Measurements from ENCODE around the gene NQO2. TPM values are rescaled to one million over a fixed set of nuclear protein-coding genes. Genes with fewer than 3 reads are reported as not detected.

NQO2 gene
- total RNA-seq, 1 experiment from 2014 or later: 105 TPM

DNA sequence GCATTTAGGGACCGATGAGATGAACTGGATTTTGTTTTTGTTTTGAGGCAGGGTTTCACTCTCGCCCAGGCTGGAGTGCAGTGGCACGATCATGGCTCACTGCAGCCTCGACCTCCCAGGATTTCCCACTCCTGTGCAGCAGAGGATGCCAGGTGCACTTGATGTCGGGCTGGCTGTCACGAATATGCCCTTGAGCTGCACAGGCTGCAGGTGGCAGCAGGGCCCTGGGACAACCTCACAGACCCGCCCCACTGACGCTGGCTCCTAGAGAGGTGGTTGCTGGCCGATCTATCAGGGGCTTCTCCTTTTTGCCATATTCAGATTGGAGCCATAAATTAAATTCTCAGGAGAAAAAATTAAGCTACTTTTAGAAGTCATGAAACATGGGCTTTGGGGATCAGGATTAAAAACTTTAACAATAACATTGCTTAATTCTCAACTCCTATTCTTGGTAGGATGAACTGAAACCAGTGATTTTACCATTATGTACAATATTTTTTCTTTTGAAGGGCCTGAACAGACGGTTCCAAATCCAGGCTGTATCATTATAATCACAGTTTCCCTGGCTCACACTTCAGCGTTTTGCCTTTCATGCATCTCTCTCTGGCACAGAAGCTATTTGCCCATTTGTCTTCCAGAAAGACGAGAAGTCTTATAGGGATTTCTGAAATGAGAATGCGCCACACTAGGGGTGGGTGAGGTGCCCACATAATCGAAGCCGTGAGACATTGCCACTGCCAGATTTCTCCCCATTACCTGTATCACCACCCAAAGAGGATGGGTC is 32.4 kb downstream of the NQO2 start:
- Histone ChIP-seq H3K18ac (ENCODE audit: insufficient read length, low read depth, low read length) (no peak overlapping the region), H3K4me1 (ENCODE audit: insufficient read depth, low read length) (no peaks in the 10 kb centered on the region), H3K79me2 (ENCODE audit: insufficient read depth, low read length) (no peaks in the 10 kb centered on the region), H4K5ac (ENCODE audit: insufficient read length, low read depth, low read length) (no peak overlapping the region), H3T11ph (ENCODE audit: low read length) (no peak overlapping the region), H4K20me1 (ENCODE audit: control insufficient read depth, insufficient read depth, insufficient read length) (no peaks in the 10 kb centered on the region), H3K14ac (ENCODE audit: insufficient read depth, low read length) (no peak overlapping the region), H2BK15ac (ENCODE audit: low read depth, low read length) (no peak overlapping the region), H3K9me3 (ENCODE audit: control insufficient read depth, low read depth, low read length) (no peaks in the 10 kb centered on the region), H3K23ac (ENCODE audit: insufficient read length, low read depth, low read length) (no peak overlapping the region), H3K23me2 (ENCODE audit: insufficient read length, low read depth, low read length, poor library complexity, severe bottlenecking) (no peaks in the 10 kb centered on the region), H2BK12ac (ENCODE audit: insufficient read length, low read depth, low read length) (no peak overlapping the region), H3K56ac (ENCODE audit: insufficient read length, low read depth, low read length) (no peak overlapping the region), H3K79me1 (ENCODE audit: insufficient read depth, low read depth, low read length, poor library complexity, severe bottlenecking) (no peaks in the 10 kb centered on the region), H3K27ac (ENCODE audit: insufficient read length, low read depth, low read length) (no peak overlapping the region), H4K8ac (replicated peaks; ENCODE audit: insufficient read length, low read depth, low read length) (no peak overlapping the region), H2BK5ac (ENCODE audit: insufficient read length, low read length) (no peak overlapping the region), H2AFZ (ENCODE audit: low read length) (no peak overlapping the region), H3K9ac (ENCODE audit: extremely low read depth, insufficient read length, low read length) (no peak overlapping the region), H2BK120ac (ENCODE audit: low read depth, low read length, poor library complexity, severe bottlenecking) (no peak overlapping the region), H2BK20ac (ENCODE audit: low read depth, low read length, poor library complexity, severe bottlenecking) (no peak overlapping the region), H3K27me3 (ENCODE audit: insufficient read depth, low read length) (no peaks in the 10 kb centered on the region), H3K4me2 (ENCODE audit: insufficient read depth, insufficient read length, low read length) (no peak overlapping the region), H2AK5ac (ENCODE audit: insufficient read length, low read length) (no peak overlapping the region), H4K91ac (ENCODE audit: insufficient read length, low read depth, low read length) (no peak overlapping the region), H3K4ac (ENCODE audit: low read depth, low read length) (no peak overlapping the region)
- Mint-ChIP-seq H3K27ac (no peak overlapping the region; a peak in 1 of 7 replicates), H3K9me3 (peaks cover 8 to 15% of the 10 kb centered on the region in 2 experiments), H3K36me3 (ENCODE audit: insufficient read depth in 1 of 3, low read depth in 3 of 3) (peaks cover 2 to 13% (median 4%) of the 10 kb centered on the region in 3 experiments), H3K4me3 (no peak overlapping the region), H3K4me1 (peaks cover 16 to 25% of the 10 kb centered on the region in 2 experiments), H3K27me3 (ENCODE audit: low read depth) (peaks cover 3% of the 10 kb centered on the region; the same call in 1 of the 2 replicates)
- TF ChIP-seq, protein P1, sequence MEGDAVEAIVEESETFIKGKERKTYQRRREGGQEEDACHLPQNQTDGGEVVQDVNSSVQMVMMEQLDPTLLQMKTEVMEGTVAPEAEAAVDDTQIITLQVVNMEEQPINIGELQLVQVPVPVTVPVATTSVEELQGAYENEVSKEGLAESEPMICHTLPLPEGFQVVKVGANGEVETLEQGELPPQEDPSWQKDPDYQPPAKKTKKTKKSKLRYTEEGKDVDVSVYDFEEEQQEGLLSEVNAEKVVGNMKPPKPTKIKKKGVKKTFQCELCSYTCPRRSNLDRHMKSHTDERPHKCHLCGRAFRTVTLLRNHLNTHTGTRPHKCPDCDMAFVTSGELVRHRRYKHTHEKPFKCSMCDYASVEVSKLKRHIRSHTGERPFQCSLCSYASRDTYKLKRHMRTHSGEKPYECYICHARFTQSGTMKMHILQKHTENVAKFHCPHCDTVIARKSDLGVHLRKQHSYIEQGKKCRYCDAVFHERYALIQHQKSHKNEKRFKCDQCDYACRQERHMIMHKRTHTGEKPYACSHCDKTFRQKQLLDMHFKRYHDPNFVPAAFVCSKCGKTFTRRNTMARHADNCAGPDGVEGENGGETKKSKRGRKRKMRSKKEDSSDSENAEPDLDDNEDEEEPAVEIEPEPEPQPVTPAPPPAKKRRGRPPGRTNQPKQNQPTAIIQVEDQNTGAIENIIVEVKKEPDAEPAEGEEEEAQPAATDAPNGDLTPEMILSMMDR (conservative IDR thresholded peaks at IDR 0.05): peak; percentile 33; the same call in 2 of the 3 replicates
- DNase-seq: no peak
- WGBS (ENCODE audit: extremely low coverage, insufficient read length, low lambda C conversion rate): no CpG with 5 or more reads among the region's 15 CpGs

Data from H9 (cell line).